ENCODE data around the gene E2F4.

E2F4 gene

DNA sequence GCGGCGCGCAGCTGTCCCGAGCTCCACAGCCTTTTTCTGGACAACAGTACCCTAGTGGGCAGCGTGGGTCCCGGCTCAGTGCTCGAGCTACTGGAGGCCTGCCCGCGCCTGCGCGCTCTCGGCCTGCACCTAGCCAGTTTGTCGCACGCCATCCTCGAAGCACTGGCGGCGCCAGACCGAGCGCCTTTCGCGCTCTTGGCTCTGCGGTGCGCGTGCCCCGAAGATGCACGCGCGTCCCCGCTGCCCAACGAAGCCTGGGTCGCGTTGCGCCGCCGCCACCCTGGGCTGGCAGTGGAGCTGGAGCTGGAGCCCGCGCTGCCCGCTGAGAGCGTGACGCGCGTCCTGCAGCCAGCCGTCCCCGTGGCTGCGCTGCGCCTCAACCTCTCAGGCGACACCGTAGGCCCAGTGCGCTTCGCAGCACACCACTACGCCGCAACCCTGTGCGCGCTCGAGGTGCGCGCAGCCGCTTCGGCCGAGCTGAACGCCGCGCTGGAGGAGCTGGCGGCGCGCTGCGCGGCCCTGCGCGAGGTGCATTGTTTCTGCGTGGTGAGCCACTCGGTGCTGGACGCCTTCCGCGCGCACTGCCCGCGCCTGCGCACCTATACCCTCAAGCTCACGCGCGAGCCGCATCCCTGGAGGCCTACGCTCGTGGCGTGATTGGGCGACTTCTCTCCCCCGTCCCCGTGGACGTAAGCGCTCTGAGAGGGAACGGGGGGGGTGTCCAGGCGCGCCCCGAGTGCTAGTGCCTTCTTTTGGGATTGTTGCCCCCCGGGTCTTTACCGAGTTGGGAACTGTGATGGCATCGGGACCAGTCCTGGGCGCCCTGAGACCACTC, 28.6 kb upstream of the E2F4 start:
- DNase-seq (ENCODE audit: low spot score in 2 of 2) (no peak), ATAC-seq (replicated peaks; ENCODE audit: extremely low read depth, poor library complexity, severe bottlenecking) (no peak)
- Mint-ChIP-seq H3K27ac (ENCODE audit: low read depth) (no peak overlapping the region), H3K4me3 (peak overlapping the region; percentile 57), H3K4me1 (peaks cover 13% of the 10 kb centered on the region), H3K36me3 (ENCODE audit: insufficient read depth) (peaks cover 21% of the 10 kb centered on the region), H3K9me3 (no peaks in the 10 kb centered on the region), H3K27me3 (peaks cover 43% of the 10 kb centered on the region)

DNA sequence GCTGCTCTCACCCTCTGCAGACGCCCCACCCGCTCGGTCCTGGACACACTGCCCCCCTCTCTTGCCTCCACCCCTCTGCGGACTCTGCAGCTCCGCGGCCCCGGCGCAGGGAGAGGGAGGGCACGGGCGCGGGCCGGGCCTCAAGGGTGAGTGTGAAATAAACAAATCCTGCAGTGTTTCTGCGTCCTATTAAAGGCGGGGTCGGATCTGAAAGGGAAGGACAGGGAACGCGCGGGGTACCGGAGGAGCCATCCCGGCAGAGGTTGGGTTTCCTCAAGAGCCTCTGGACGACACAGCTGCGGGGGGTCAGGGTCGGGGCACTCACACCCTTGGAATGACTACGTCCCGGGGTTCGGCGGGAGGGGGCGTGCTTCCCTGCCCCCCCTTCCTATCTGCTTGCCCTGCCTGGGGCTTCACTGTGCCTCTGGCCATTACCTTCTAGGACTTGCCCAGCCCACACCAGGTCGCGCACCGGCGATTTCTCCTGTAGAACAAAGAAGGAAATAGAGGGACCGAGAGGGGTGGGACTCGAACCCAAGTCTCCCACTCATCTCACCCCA, 27.9 kb upstream of the E2F4 start:
- H3K9me3 Mint-ChIP-seq, result no peaks in the 10 kb centered on the region
- peaks cover 17% of the 10 kb centered on the region for H3K36me3 Mint-ChIP-seq (ENCODE audit: insufficient read depth)
- no peak overlapping the region for H3K27ac Mint-ChIP-seq (ENCODE audit: low read depth)
- DNase-seq (ENCODE audit: low spot score in 2 of 2), result no peak
- peaks cover 7% of the 10 kb centered on the region for H3K4me1 Mint-ChIP-seq
- peak overlapping the region; percentile 57 for H3K4me3 Mint-ChIP-seq
- no peak for ATAC-seq (replicated peaks; ENCODE audit: extremely low read depth, poor library complexity, severe bottlenecking)
- H3K27me3 Mint-ChIP-seq, result peaks cover 50% of the 10 kb centered on the region

DNA sequence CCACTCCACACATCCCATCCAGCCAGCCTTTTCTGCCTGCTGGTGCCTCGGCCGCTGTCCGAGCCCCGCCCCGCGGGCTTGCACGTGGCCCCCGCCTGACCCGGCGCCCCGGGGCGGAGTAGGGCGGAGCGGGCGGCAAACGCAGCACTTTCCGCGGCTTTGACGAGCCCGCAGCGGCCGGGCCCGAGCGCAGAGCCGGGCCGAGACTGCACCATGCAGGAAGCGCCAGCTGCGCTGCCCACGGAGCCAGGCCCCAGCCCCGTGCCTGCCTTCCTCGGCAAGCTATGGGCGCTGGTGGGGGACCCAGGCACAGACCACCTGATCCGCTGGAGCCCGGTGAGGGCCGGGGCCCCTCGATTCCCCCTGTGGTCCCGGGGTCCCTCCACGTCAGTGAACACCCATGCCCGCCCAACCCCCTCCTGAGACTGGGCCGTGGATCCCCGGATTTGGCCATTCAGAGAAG, 27.3 kb upstream of the E2F4 start, which contains the start of gene HSF4:
Gene HSF4 (plus strand): TSS at position 147 of the 463 bp plus-strand sequence. CDS start 67 bp downstream, at position 214.
- Mint-ChIP-seq H3K27me3 (peaks cover 55% of the 10 kb centered on the region), H3K27ac (ENCODE audit: low read depth) (no peak within 1 kb of the TSS), H3K36me3 (ENCODE audit: insufficient read depth) (peaks cover 16% of the 10 kb centered on the region), H3K4me3 (peak within 1 kb of the TSS; percentile 57), H3K9me3 (no peaks in the 10 kb centered on the region), H3K4me1 (peaks cover 9% of the 10 kb centered on the region)
- ATAC-seq (replicated peaks; ENCODE audit: extremely low read depth, poor library complexity, severe bottlenecking), result no peak
- DNase-seq (ENCODE audit: low spot score in 2 of 2), result no peak

DNA sequence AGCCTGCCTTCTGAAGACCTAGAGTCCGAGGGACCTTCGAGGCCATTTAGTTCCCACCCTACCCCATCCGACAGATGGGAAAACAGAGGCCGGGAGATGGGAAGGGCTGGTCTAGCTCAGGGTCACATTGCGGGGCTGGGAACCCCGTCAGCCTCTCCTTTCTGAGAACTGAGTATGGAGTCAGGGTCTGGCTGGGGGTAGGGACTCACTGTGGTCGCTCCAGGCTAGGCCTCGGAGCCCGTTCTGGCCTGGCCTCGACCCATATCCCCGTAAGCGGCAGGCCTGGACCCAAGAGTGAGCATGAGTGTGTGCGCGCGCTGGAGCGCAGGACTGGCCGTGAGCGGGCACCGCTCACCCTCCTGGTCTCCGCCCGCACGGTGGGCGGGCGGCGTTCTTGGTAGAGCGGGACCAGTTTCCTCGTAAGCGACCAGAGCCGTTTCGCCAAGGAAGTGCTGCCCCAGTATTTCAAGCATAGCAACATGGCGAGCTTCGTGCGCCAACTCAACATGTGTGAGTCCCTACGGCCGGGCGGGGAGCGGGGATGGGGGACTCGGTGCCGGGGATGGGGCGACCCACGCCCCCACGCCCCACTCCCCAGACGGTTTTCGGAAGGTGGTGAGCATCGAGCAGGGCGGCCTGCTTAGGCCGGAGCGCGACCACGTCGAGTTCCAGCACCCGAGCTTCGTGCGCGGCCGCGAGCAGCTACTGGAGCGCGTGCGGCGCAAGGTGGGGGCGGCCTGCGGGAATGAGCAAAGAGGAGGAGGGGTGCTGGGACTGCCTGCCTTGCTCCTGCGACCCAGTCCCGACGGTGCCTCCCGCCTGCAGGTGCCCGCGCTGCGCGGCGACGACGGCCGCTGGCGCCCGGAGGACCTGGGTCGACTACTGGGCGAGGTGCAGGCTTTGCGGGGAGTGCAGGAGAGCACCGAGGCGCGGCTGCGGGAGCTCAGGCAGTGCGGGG, 26.6 kb upstream of the E2F4 start:
- H3K4me3 Mint-ChIP-seq, result peak overlapping the region; percentile 13
- peaks cover 15% of the 10 kb centered on the region for H3K4me1 Mint-ChIP-seq
- H3K27ac Mint-ChIP-seq (ENCODE audit: low read depth), result no peak overlapping the region
- H3K36me3 Mint-ChIP-seq (ENCODE audit: insufficient read depth), result peaks cover 12% of the 10 kb centered on the region
- H3K27me3 Mint-ChIP-seq, result peaks cover 61% of the 10 kb centered on the region
- DNase-seq (ENCODE audit: low spot score in 2 of 2) (no peak), ATAC-seq (replicated peaks; ENCODE audit: extremely low read depth, poor library complexity, severe bottlenecking) (no peak)
- no peaks in the 10 kb centered on the region for H3K9me3 Mint-ChIP-seq

DNA sequence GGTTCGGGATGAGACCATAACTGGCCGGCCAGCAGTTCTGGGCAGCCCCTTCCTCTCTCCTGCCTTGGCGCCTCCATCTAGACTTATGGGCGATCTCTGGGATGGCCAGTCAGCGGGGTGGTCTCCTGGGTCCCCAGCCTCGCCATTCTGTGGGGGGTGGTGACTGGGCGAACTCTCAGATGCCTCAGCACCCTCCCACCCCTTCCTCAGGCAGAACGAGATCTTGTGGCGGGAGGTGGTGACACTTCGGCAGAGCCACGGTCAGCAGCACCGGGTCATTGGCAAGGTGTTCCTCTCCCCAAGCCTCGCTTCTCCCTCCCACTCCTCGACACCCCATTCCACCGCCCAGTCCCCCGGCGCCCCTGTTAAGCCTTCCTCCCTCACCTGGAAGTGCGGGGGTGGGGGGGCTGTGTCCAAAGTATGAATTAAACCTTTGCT, 25.8 kb upstream of the E2F4 start:
- no peak for DNase-seq (ENCODE audit: low spot score in 2 of 2)
- peaks cover 65% of the 10 kb centered on the region for H3K27me3 Mint-ChIP-seq
- H3K4me1 Mint-ChIP-seq, result peaks cover 12% of the 10 kb centered on the region
- H3K4me3 Mint-ChIP-seq, result no peak overlapping the region
- ATAC-seq (replicated peaks; ENCODE audit: extremely low read depth, poor library complexity, severe bottlenecking), result no peak
- H3K27ac Mint-ChIP-seq (ENCODE audit: low read depth), result no peak overlapping the region
- H3K36me3 Mint-ChIP-seq (ENCODE audit: insufficient read depth), result peaks cover 8% of the 10 kb centered on the region
- no peaks in the 10 kb centered on the region for H3K9me3 Mint-ChIP-seq

DNA sequence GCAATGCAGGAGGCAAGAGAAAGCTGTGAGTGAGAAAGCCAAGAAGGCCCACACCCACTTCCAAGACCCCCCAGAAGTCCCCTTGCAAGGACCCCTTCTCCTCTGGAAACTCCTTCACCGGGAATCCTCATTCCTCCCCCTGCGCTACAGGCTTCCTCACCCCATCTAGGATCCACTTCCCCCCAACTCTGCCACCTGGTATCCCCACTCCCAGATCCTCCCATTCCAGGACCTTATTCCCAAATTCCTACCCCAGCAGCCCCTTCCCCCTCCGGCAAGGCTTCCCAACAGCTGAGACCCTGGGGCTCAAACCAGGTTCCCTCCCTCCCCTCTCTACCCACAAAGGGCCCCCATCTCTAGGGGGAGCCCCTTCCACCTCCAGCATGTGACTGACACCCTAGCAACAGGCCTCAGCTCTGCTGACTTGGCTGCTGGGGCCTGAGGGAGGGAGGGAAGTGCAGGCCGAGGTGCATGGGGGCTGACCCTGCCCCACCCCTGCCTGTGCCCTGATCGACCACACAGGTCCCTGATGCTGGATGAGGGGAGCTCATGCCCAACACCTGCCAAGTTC, 25.3 kb upstream of the E2F4 start:
- Mint-ChIP-seq H3K27ac (ENCODE audit: low read depth) (no peak overlapping the region), H3K36me3 (ENCODE audit: insufficient read depth) (peaks cover 9% of the 10 kb centered on the region), H3K4me3 (no peak overlapping the region), H3K4me1 (peaks cover 17% of the 10 kb centered on the region), H3K9me3 (no peaks in the 10 kb centered on the region), H3K27me3 (peaks cover 71% of the 10 kb centered on the region)
- ATAC-seq (replicated peaks; ENCODE audit: extremely low read depth, poor library complexity, severe bottlenecking) (no peak), DNase-seq (ENCODE audit: low spot score in 2 of 2) (no peak)

DNA sequence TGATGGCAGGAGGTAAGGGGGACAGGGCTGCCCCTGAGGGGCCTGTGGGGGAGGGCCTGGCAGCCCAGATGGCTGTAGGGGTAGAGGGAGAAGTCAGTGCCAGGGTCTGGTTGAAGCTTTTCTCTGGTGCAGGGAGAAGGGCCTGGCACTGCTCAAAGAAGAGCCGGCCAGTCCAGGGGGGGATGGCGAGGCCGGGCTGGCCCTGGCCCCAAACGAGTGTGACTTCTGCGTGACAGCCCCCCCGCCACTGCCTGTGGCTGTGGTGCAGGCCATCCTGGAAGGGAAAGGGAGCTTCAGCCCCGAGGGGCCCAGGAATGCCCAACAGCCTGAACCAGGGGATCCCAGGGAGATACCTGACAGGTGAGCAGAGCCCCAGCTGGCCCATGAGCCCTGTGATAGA, 24.4 kb upstream of the E2F4 start:
- DNase-seq (ENCODE audit: low spot score in 2 of 2) (no peak), ATAC-seq (replicated peaks; ENCODE audit: extremely low read depth, poor library complexity, severe bottlenecking) (no peak)
- peaks cover 68% of the 10 kb centered on the region for H3K27me3 Mint-ChIP-seq
- no peak overlapping the region for H3K27ac Mint-ChIP-seq (ENCODE audit: low read depth)
- H3K36me3 Mint-ChIP-seq (ENCODE audit: insufficient read depth), result peaks cover 11% of the 10 kb centered on the region
- no peaks in the 10 kb centered on the region for H3K9me3 Mint-ChIP-seq
- H3K4me1 Mint-ChIP-seq, result peaks cover 20% of the 10 kb centered on the region
- no peak overlapping the region for H3K4me3 Mint-ChIP-seq

DNA sequence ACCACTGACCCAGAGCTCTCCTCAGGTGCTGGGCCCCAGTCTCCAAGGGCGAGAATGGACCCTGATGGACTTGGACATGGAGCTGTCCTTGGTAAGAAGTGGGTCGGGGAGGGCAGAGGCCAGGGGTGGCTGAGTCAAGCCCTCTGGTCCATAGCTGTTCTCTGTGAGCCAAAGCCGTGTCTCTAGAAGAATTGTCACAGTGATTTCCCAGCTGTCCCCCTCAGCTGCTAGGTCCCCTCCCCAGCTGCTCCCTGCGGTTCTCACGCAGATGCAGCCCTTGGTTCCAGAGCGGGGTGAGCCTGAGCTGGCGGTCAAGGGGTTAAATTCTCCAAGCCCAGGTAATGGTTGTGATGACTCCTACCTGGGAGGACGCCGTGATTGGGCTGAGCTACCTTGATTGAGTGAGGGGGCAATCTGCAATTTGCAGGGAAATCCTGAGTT, 22.9 kb upstream of the E2F4 start:
- H3K36me3 Mint-ChIP-seq (ENCODE audit: insufficient read depth), result peaks cover 16% of the 10 kb centered on the region
- H3K4me1 Mint-ChIP-seq, result peaks cover 31% of the 10 kb centered on the region
- DNase-seq (ENCODE audit: low spot score in 2 of 2), result no peak
- peaks cover 66% of the 10 kb centered on the region for H3K27me3 Mint-ChIP-seq
- no peaks in the 10 kb centered on the region for H3K9me3 Mint-ChIP-seq
- H3K4me3 Mint-ChIP-seq, result no peak overlapping the region
- ATAC-seq (replicated peaks; ENCODE audit: extremely low read depth, poor library complexity, severe bottlenecking), result no peak
- H3K27ac Mint-ChIP-seq (ENCODE audit: low read depth), result no peak overlapping the region

DNA sequence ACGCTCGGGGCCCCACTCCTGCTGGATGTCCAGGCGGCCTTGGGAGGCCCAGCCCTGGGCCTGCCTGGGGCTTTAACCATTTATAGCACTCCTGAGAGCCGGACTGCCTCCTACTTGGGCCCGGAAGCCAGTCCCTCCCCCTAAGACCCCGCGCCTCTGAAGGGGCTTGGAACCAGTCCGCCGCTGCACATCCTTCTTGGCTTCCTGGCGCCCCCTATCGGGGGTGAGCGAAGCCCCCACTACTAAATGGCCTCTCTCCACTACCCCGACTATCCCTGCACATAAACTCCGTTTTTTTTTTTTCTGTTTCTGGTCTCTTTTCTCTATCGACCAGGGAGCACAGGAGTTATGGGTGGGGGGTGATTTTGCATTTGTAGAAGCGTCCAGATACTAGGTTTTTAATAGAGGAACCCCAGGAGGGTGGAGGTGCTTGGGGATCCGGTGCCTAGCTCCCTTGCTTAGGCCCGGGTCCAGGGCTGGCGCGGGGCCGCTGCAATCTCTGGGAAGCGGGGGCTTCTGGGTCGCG, 22.2 kb upstream of the E2F4 start:
- no peak for ATAC-seq (replicated peaks; ENCODE audit: extremely low read depth, poor library complexity, severe bottlenecking)
- no peaks in the 10 kb centered on the region for H3K9me3 Mint-ChIP-seq
- peaks cover 64% of the 10 kb centered on the region for H3K27me3 Mint-ChIP-seq
- no peak for DNase-seq (ENCODE audit: low spot score in 2 of 2)
- H3K4me3 Mint-ChIP-seq, result peak overlapping the region; percentile 69
- H3K27ac Mint-ChIP-seq (ENCODE audit: low read depth), result no peak overlapping the region
- H3K4me1 Mint-ChIP-seq, result peaks cover 32% of the 10 kb centered on the region
- H3K36me3 Mint-ChIP-seq (ENCODE audit: insufficient read depth), result peaks cover 17% of the 10 kb centered on the region

DNA sequence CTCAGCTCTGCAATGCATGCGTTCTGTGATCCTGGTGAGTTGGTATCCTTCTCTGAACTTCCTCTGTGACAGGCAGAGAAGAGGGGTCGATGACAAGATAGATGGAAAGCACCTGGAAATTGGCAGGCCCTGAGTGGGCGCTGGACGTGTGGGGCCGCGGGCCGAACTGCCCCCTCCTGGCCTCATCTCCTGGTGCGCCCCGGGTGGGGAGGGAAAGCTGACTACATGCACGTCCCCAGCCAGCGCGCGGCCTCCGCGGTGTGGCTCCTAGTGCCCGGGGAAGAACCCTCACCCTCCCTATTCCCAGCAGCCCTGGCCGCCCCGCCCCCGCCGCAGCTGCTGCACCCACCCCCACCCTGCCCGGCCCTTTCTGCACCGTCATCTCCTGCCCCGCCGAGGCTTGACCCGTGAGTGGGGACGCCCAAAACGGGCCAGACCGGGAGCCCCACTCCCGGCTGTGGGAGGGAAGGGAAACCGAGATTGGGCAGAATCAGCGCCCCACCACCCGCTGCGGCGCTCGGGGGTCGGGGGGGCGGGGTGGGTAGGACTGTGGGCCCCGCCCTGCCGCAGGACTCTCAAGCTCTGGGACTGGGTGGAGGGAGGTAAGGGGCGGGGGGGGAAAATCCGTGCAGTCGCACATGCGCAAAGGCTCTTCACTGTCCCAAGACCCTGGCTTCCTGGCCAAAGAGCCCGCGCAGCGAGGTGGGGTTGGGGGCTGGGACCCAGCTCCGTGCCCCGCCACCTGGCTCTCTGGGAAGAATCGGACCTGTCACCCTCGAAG, 21.6 kb upstream of the E2F4 start, which contains the start of gene NOL3:
Gene NOL3 (plus strand): TSS at position 371 of the 781 bp plus-strand sequence.
- H3K36me3 Mint-ChIP-seq (ENCODE audit: insufficient read depth), result peaks cover 12% of the 10 kb centered on the region
- peaks cover 32% of the 10 kb centered on the region for H3K4me1 Mint-ChIP-seq
- DNase-seq (ENCODE audit: low spot score in 2 of 2) (no peak), ATAC-seq (replicated peaks; ENCODE audit: extremely low read depth, poor library complexity, severe bottlenecking) (no peak)
- H3K27me3 Mint-ChIP-seq, result peaks cover 58% of the 10 kb centered on the region
- peak within 1 kb of the TSS; percentile 69 for H3K4me3 Mint-ChIP-seq
- no peak within 1 kb of the TSS for H3K27ac Mint-ChIP-seq (ENCODE audit: low read depth)
- H3K9me3 Mint-ChIP-seq, result no peaks in the 10 kb centered on the region

DNA sequence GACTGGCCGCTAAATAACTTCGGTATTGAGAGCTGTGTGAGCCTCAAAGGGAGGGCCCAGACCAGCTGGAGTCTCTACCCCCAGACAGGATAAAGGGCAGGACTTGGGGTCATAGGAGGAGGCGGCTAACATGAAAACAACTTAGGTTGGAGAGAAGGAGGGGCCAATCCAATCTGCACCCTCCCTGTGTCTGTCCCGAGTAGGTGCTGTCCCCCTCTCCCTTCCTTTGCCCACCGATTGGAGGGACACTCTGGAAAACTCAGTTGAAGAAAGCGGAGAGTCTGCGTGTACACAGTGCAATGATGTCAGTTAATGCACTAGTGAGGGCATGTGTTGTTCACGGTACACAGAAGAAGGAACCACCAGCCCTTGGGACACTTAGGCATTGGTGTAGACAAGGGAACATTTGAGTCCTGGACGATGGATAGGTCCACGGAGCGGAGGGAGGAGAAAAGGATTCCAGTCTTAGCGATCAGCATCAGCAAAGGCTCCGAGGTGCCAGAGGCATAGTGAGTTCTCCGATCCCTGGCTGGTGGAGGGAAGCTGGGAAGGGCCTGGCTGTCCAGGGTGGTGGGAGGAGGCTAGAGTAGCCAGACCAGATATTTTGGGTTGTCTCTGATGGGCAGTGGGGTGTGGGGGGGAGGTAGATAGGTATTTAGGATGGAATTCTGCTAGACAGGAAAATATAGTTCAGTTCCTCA, 20.9 kb upstream of the E2F4 start:
- H3K4me3 Mint-ChIP-seq, result peak overlapping the region; percentile 48
- peaks cover 53% of the 10 kb centered on the region for H3K27me3 Mint-ChIP-seq
- no peak for ATAC-seq (replicated peaks; ENCODE audit: extremely low read depth, poor library complexity, severe bottlenecking)
- peaks cover 12% of the 10 kb centered on the region for H3K36me3 Mint-ChIP-seq (ENCODE audit: insufficient read depth)
- no peaks in the 10 kb centered on the region for H3K9me3 Mint-ChIP-seq
- H3K4me1 Mint-ChIP-seq, result peaks cover 32% of the 10 kb centered on the region
- DNase-seq (ENCODE audit: low spot score in 2 of 2), result no peak
- peak overlapping the region; percentile 39 for H3K27ac Mint-ChIP-seq (ENCODE audit: low read depth)
